NCI-H2227 treated with DMSO at 0.1 percent for 48 hours (cell line): ENCODE results near the gene CDH4.
"Not testable (repeated sequence)": the region's sequence is repeated elsewhere in the genome, so short reads cannot be mapped to it uniquely, and the experiment has no call there.

Experiments used
- DNase-seq: peaks from one replicate; lab custom pipeline; 2025; lab: John Stamatoyannopoulos, UW

The CDH4 gene

GRCh38 chr20:61932711-61933480 lies 680.8 kb downstream of the CDH4 start:
- no peak for DNase-seq

GRCh38 chr20:61933481-61933950 lies 681.5 kb downstream of the CDH4 start:
- DNase-seq = no peak

GRCh38 chr20:61933951-61934715 lies 682.1 kb downstream of the CDH4 start:
- DNase-seq = no peak

- no peak for DNase-seq
Observed at GRCh38 chr20:61934716-61935530, 682.9 kb downstream of the CDH4 start.

GRCh38 chr20:61935926-61936700 lies 684.1 kb downstream of the CDH4 start:
- no peak for DNase-seq

- no peak for DNase-seq
Observed at GRCh38 chr20:61936701-61937131, 684.7 kb downstream of the CDH4 start.

GRCh38 chr20:61937146-61937962 lies 685.3 kb downstream of the CDH4 start:
- DNase-seq = no peak

GRCh38 chr20:61937963-61938838 lies 686.1 kb downstream of the CDH4 start:
- DNase-seq = no peak

GRCh38 chr20:61938839-61939690 lies 687.0 kb downstream of the CDH4 start:
- no peak for DNase-seq

GRCh38 chr20:61939691-61940360 lies 687.8 kb downstream of the CDH4 start:
- DNase-seq = no peak

- no peak for DNase-seq
Observed at GRCh38 chr20:61940491-61940890, 688.4 kb downstream of the CDH4 start.

- no peak for DNase-seq
Observed at GRCh38 chr20:61940976-61941720, 689.1 kb downstream of the CDH4 start.

GRCh38 chr20:61941721-61942405 lies 689.8 kb downstream of the CDH4 start:
- DNase-seq = no peak

- DNase-seq = no peak
Observed at GRCh38 chr20:61942526-61942925, 690.5 kb downstream of the CDH4 start.

GRCh38 chr20:61944967-61945366 lies 692.9 kb downstream of the CDH4 start:
- DNase-seq = not testable (repeated sequence)

- not testable (repeated sequence) for DNase-seq
Observed at GRCh38 chr20:61945495-61945894, 693.4 kb downstream of the CDH4 start.

GRCh38 chr20:61948056-61948455 lies 696.0 kb downstream of the CDH4 start:
- not testable (repeated sequence) for DNase-seq
